ENCODE data around the gene PDSS2. TPM values are rescaled to one million over a fixed set of nuclear protein-coding genes. Genes with fewer than 3 reads are reported as not detected.

Gene PDSS2
- total RNA-seq, 3 donors from 2014 or later (not counting 1 experiment from before 2014, with no cell fraction given) = 11.2 to 15.5 (median 14.2) TPM

DNA sequence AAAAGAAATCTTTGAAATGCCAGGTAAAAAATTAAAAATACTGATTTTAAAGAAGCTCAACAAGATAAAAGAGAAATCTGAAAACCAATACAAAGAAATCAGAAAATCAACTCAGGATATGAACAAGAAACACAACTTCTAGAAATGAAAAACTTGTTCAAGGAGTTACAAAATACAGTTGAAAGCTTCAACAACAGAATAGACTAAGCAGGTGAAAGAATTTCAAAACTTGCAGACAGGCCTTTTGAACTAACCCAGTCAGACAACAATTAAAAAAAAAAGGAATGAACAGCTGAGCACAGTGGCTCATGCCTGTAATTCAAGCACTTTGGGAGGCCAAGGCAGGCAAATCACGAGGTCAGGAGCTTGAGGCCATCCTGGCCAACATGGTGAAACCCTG, 57.8 kb downstream of the PDSS2 start:
- no peak overlapping the region for H3K4me3 ChIP-seq (ENCODE audit: low read length)
- H3K27me3 ChIP-seq (ENCODE audit: control insufficient read depth, insufficient read depth, low read length) = no peaks in the 10 kb centered on the region
- 91% methylated on average over 1 of the region's 1 CpG for WGBS (ENCODE audit: insufficient coverage)
- peaks cover 5 to 17% of the 10 kb centered on the region in 2 donors for H3K9me3 Mint-ChIP-seq
- H3K4me3 Mint-ChIP-seq = no peak overlapping the region
- H3K4me1 Mint-ChIP-seq = peaks cover 21 to 33% of the 10 kb centered on the region in 2 donors
- no peak overlapping the region for H3K27ac Mint-ChIP-seq
- no peak for DNase-seq
- TF ChIP-seq, protein P1, sequence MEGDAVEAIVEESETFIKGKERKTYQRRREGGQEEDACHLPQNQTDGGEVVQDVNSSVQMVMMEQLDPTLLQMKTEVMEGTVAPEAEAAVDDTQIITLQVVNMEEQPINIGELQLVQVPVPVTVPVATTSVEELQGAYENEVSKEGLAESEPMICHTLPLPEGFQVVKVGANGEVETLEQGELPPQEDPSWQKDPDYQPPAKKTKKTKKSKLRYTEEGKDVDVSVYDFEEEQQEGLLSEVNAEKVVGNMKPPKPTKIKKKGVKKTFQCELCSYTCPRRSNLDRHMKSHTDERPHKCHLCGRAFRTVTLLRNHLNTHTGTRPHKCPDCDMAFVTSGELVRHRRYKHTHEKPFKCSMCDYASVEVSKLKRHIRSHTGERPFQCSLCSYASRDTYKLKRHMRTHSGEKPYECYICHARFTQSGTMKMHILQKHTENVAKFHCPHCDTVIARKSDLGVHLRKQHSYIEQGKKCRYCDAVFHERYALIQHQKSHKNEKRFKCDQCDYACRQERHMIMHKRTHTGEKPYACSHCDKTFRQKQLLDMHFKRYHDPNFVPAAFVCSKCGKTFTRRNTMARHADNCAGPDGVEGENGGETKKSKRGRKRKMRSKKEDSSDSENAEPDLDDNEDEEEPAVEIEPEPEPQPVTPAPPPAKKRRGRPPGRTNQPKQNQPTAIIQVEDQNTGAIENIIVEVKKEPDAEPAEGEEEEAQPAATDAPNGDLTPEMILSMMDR (IDR thresholded peaks at IDR 0.05) = no peak
- ATAC-seq = no peak
- H3K9me3 ChIP-seq (ENCODE audit: control insufficient read depth, insufficient read depth, low read length) = peaks cover 29% of the 10 kb centered on the region
- intact Hi-C loops (cut with micrococcal nuclease) = no loop called here
- peaks cover 27% of the 10 kb centered on the region for H3K36me3 Mint-ChIP-seq
- no peaks in the 10 kb centered on the region for H3K27me3 Mint-ChIP-seq (ENCODE audit: low read depth in 2 of 2)
- H3K36me3 ChIP-seq (ENCODE audit: control insufficient read depth, insufficient read depth, low read length) = no peaks in the 10 kb centered on the region
- no peaks in the 10 kb centered on the region for H3K4me1 ChIP-seq (ENCODE audit: control insufficient read depth, insufficient read depth, low read length)
- H3K27ac ChIP-seq (ENCODE audit: low read length) = no peak overlapping the region

DNA sequence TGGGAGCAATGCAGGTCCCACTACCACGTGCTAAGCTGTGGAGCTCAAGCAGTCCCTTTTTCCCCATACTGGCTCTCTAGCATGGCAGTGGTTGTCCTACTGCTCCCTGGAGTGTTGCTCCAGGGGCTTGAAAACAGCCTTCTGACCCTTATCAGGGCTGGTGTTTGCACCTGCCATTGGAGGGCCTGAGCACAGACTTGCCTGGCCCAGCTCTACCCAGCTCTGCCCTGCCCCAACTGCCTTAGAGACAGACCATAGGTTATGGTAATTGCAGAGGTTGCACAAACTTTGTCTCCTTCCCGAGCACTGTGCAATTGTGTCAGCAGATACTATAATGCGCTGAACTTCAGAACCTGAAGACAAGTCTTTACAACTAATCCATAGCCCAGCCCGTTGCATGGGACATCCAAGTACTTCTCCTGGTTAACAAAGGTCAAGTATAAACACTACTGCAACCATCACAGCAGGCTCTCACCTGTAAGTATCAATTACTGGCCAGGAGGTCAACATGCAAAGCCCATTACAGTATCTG, 58.7 kb downstream of the PDSS2 start:
- WGBS (ENCODE audit: insufficient coverage) = 96% methylated on average over 4 of the region's 4 CpGs
- TF ChIP-seq, protein P1 (IDR thresholded peaks at IDR 0.05) = no peak
- peaks cover 35% of the 10 kb centered on the region for H3K36me3 Mint-ChIP-seq

DNA sequence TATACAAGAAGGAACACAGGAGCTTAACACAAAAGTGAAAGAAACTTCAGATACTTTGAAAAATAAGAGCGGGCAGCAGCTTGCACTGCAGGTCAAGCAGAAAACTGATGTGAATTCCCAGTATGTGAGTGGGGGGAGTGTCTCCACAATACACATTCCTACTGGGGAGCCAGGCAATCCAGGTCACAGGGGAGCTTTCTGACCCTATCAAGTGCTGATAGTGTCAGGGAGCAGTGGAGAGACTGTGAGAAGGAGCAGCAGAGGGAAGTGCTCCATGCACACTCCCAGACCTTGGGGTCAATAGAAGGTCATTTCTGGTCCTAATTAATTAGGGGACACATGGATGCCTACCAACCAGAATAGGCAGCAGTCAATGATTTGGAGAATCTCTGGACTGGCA, 59.4 kb downstream of the PDSS2 start:
- no peak overlapping the region for H3K27ac Mint-ChIP-seq
- ATAC-seq = no peak
- H3K9me3 Mint-ChIP-seq = peaks cover 3 to 23% of the 10 kb centered on the region in 2 donors
- Histone ChIP-seq H3K9me3 (ENCODE audit: control insufficient read depth, insufficient read depth, low read length) (peaks cover 29% of the 10 kb centered on the region), H3K36me3 (ENCODE audit: control insufficient read depth, insufficient read depth, low read length) (no peaks in the 10 kb centered on the region), H3K27ac (ENCODE audit: low read length) (no peak overlapping the region), H3K27me3 (ENCODE audit: control insufficient read depth, insufficient read depth, low read length) (no peaks in the 10 kb centered on the region), H3K4me3 (ENCODE audit: low read length) (no peak overlapping the region), H3K4me1 (ENCODE audit: control insufficient read depth, insufficient read depth, low read length) (no peaks in the 10 kb centered on the region)
- intact Hi-C loops (cut with micrococcal nuclease) = no loop called here
- peaks cover 39% of the 10 kb centered on the region for H3K36me3 Mint-ChIP-seq
- H3K27me3 Mint-ChIP-seq (ENCODE audit: low read depth in 2 of 2) = no peaks in the 10 kb centered on the region
- H3K4me3 Mint-ChIP-seq = no peak overlapping the region
- no peak for DNase-seq
- H3K4me1 Mint-ChIP-seq = peaks cover 19 to 30% of the 10 kb centered on the region in 2 donors
- TF ChIP-seq, protein P1 (IDR thresholded peaks at IDR 0.05) = no peak
- WGBS (ENCODE audit: insufficient coverage) = 100% methylated on average over 1 of the region's 1 CpG

More for the DNA sequence above, 58.7 kb downstream of the PDSS2 start:
- DNase-seq (no peak), ATAC-seq (no peak)
- Histone ChIP-seq H3K36me3 (ENCODE audit: control insufficient read depth, insufficient read depth, low read length) (no peaks in the 10 kb centered on the region), H3K4me3 (ENCODE audit: low read length) (no peak overlapping the region), H3K9me3 (ENCODE audit: control insufficient read depth, insufficient read depth, low read length) (peaks cover 29% of the 10 kb centered on the region), H3K4me1 (ENCODE audit: control insufficient read depth, insufficient read depth, low read length) (no peaks in the 10 kb centered on the region), H3K27ac (ENCODE audit: low read length) (no peak overlapping the region), H3K27me3 (ENCODE audit: control insufficient read depth, insufficient read depth, low read length) (no peaks in the 10 kb centered on the region)
- Mint-ChIP-seq H3K9me3 (peaks cover 5 to 23% of the 10 kb centered on the region in 2 donors), H3K4me1 (peaks cover 19 to 31% of the 10 kb centered on the region in 2 donors), H3K27ac (no peak overlapping the region), H3K27me3 (ENCODE audit: low read depth in 2 of 2) (no peaks in the 10 kb centered on the region), H3K4me3 (no peak overlapping the region)
- intact Hi-C loops (cut with micrococcal nuclease) = no loop called here

DNA sequence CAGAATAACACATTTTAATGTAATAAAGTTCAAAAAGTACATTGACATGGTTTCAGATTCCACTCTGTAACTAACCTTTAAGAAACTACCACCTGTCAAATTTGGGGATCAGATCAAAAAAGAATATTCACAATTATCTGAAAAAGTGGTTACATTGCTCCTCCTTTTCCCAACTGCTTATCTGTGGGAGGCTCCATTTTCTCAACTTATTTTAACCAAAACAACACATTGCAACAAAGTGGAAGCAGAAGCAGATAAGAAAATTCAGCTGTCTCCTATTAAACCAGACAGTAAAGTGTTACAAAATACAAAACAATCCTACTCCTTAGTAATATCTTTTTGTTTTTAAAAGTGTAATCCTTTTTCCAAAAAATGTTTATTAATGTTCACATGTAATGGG, 61.4 kb downstream of the PDSS2 start:
- no peak overlapping the region for H3K4me3 Mint-ChIP-seq
- peaks cover 40% of the 10 kb centered on the region for H3K36me3 Mint-ChIP-seq
- H3K27ac Mint-ChIP-seq = no peak overlapping the region
- H3K4me1 ChIP-seq (ENCODE audit: control insufficient read depth, insufficient read depth, low read length) = no peaks in the 10 kb centered on the region
- no peaks in the 10 kb centered on the region for H3K27me3 ChIP-seq (ENCODE audit: control insufficient read depth, insufficient read depth, low read length)
- no peak for DNase-seq
- no peaks in the 10 kb centered on the region for H3K27me3 Mint-ChIP-seq (ENCODE audit: low read depth in 2 of 2)
- ATAC-seq = no peak
- H3K9me3 Mint-ChIP-seq = peaks cover 5 to 27% of the 10 kb centered on the region in 2 donors
- H3K4me1 Mint-ChIP-seq = peaks cover 17 to 19% of the 10 kb centered on the region in 2 donors
- H3K4me3 ChIP-seq (ENCODE audit: low read length) = no peak overlapping the region
- H3K9me3 ChIP-seq (ENCODE audit: control insufficient read depth, insufficient read depth, low read length) = peaks cover 22% of the 10 kb centered on the region
- intact Hi-C loops (cut with micrococcal nuclease) = no loop called here
- TF ChIP-seq, protein P1 (IDR thresholded peaks at IDR 0.05) = no peak
- H3K27ac ChIP-seq (ENCODE audit: low read length) = no peak overlapping the region
- H3K36me3 ChIP-seq (ENCODE audit: control insufficient read depth, insufficient read depth, low read length) = no peaks in the 10 kb centered on the region
